Activated CD4-positive, alpha-beta memory T cell treated with anti-CD3 and anti-CD28 coated beads, Interleukin-2, amount 10 ng/mL, durations not matched to agents 7 days and 5 days (primary cell): ENCODE results near the gene FSTL4. TPM values are rescaled to one million over a fixed set of nuclear protein-coding genes. Genes with fewer than 3 reads are reported as not detected.

Experiments used
- CTCF ChIA-PET: fragments of 350-600 bp; sonication (Branson Sonifier 250); formaldehyde crosslinking; loops from one replicate; lab custom pipeline; 2021; ENCODE audit warnings: antibody characterized with exemption, inconsistent platforms; lab: Charles Lee
- POLR2A ChIA-PET: fragments of 350-600 bp; sonication (Branson Sonifier 250); formaldehyde crosslinking; loops from one replicate; lab custom pipeline; 2021; ENCODE audit warnings: antibody characterized with exemption; lab: Charles Lee
- DNase-seq: peaks from one replicate; pipeline ENCODE4 v3.0.0-alpha.2; 2020
- H3K27ac Mint-ChIP-seq: one replicate; pipeline ENCODE4 v1.8.0; 2021; ENCODE audit warnings: mild to moderate bottlenecking, mixed read lengths
- H3K27me3 Mint-ChIP-seq: one replicate; pipeline ENCODE4 v1.8.0; 2021; ENCODE audit warnings: mixed read lengths
- H3K36me3 Mint-ChIP-seq: one replicate; pipeline ENCODE4 v1.8.0; 2021; ENCODE audit warnings: low read depth, mixed read lengths
- H3K4me1 Mint-ChIP-seq: one replicate; pipeline ENCODE4 v1.8.0; 2021; ENCODE audit warnings: mixed read lengths
- H3K4me3 Mint-ChIP-seq: one replicate; pipeline ENCODE4 v1.8.0; 2021; ENCODE audit warnings: mild to moderate bottlenecking, mixed read lengths
- H3K9me3 Mint-ChIP-seq: one replicate; pipeline ENCODE4 v1.8.0; 2021; ENCODE audit warnings: mixed read lengths
- total RNA-seq, 2 experiments: library from RNA; stranded (reverse); gene quantifications; one replicate each; pipeline ENCODE4 v1.2.3, GENCODE V29; 2021

The FSTL4 gene
- total RNA-seq, 2 experiments from 2014 or later: not detected

DNA sequence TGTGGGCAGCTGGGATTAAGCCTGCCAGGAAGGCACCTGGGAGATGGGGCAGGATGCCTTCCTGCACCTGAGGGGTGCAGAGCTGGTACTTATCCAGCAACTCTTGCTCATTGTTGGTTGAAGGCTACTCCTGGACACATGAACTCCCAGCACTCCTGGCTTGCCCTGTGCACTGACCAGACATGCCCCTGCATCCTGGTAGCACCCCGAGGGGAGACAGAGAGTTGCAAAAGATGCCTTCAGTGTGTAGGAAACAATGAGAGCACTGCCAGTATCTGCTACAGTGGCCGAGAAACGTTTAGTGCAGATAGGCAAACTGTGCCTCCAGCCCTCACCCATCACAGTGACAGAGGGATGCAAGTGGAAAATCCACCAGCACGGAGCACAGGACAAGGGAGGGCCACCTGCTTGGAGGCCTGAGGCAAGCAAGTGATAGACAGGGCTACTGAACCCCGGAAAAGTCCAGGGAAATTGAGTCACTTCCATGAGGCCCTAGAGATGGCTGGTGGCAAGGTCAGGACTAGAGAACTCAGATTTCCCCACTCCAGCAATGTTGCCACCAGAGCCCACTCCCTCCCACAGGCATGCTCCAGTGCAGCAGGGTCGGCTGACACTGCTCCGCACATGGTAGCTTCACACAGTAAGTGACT, 171.1 kb downstream of the FSTL4 start:
- ChIA-PET POLR2A (no interaction called here), CTCF (no interaction called here)
- H3K9me3 Mint-ChIP-seq: no peaks in the 10 kb centered on the region
- H3K27me3 Mint-ChIP-seq: peaks cover 10% of the 10 kb centered on the region
- no peaks in the 10 kb centered on the region for H3K36me3 Mint-ChIP-seq
- H3K4me1 Mint-ChIP-seq: no peaks in the 10 kb centered on the region
- H3K27ac Mint-ChIP-seq: no peak overlapping the region
- DNase-seq: no peak
- no peak overlapping the region for H3K4me3 Mint-ChIP-seq

DNA sequence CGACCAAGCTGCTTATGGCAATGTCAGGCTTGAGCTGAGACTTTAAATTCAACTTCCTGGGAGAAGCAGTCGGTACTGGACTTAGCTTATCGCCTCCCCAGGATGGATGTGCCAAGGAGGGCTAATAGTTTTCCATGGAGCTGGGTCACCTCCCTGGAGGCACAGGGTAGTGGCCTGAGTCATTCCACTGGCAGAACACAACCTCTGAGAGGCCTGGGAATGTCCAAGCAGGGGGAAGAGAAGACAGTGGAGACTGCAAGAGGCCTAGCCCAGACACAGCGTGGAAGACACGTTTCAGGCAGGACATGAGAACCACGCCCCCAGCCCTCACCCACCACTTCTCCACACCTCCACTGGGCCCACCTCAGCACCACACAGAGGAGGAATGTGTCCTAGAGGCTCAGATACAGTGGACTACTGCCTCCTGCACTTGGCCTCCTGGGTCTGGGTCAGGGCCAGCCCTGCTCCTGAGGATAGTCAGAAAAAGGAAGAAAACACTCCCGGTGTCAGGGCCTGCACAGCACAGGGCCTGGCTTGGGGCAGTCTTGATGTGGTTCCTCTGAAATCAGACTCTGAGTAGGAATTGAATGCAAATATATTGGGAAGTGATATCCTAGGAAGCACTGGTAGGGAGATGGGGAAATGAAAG, 171.8 kb downstream of the FSTL4 start:
- Mint-ChIP-seq H3K4me1 (no peaks in the 10 kb centered on the region), H3K9me3 (no peaks in the 10 kb centered on the region), H3K27me3 (peaks cover 15% of the 10 kb centered on the region), H3K27ac (no peak overlapping the region), H3K4me3 (no peak overlapping the region), H3K36me3 (no peaks in the 10 kb centered on the region)
- DNase-seq: no peak
- CTCF ChIA-PET: no interaction called here
- POLR2A ChIA-PET: no interaction called here

DNA sequence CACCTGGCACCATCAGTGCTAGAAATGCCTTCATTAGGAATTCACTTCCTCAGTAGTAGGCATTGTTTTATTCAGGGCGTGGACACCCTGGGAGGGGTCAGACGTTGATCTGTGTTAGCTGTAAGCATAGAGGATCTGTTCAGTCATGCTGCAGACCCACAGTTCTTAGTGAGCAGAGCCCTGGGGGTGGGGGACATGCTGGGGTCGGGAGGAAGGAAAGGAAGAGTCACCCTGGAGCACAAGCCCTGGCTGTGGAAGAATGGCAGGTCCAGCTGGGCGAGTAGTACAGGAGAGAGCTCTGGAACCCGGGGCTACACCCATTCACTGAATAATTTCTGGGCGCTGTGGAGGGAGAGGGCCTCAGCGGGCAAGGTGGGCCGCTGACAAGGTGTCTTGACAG, 172.5 kb downstream of the FSTL4 start:
- POLR2A ChIA-PET: no interaction called here
- no peak overlapping the region for H3K27ac Mint-ChIP-seq
- no peak for DNase-seq
- H3K4me1 Mint-ChIP-seq: no peaks in the 10 kb centered on the region
- H3K36me3 Mint-ChIP-seq: no peaks in the 10 kb centered on the region
- no peak overlapping the region for H3K4me3 Mint-ChIP-seq
- CTCF ChIA-PET: interaction anchor here (1.4 kb wide), 1 partner anchor 14 kb away, joined by 3 read pairs; no protein-coding TSS in a partner anchor
- H3K9me3 Mint-ChIP-seq: no peaks in the 10 kb centered on the region
- peaks cover 19% of the 10 kb centered on the region for H3K27me3 Mint-ChIP-seq

DNA sequence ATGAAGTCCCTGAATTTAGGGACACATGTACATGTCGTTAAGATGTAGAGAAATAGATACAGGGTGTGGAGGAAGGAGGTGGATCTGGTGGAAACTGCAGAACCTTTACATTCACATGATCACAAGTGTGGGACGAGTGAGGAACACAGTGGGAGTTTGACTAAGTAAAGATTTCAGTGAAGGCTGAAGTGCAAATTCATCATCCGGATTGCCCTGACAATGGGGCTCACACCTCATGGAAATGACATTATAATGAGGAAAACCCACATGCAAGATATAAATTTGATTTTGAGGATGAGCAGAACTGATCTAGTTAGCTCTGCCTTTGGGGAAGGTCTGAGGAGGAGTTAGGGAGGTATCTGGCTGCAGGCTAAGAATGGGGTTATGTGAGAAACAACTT, 173.9 kb downstream of the FSTL4 start:
- Mint-ChIP-seq H3K36me3 (no peaks in the 10 kb centered on the region), H3K27ac (no peak overlapping the region), H3K27me3 (peaks cover 27% of the 10 kb centered on the region), H3K4me1 (no peaks in the 10 kb centered on the region), H3K9me3 (no peaks in the 10 kb centered on the region), H3K4me3 (no peak overlapping the region)
- DNase-seq: no peak
- ChIA-PET POLR2A (no interaction called here), CTCF (interaction anchor here (1.4 kb wide), 1 partner anchor 13 kb away, joined by 3 read pairs; no protein-coding TSS in a partner anchor)

DNA sequence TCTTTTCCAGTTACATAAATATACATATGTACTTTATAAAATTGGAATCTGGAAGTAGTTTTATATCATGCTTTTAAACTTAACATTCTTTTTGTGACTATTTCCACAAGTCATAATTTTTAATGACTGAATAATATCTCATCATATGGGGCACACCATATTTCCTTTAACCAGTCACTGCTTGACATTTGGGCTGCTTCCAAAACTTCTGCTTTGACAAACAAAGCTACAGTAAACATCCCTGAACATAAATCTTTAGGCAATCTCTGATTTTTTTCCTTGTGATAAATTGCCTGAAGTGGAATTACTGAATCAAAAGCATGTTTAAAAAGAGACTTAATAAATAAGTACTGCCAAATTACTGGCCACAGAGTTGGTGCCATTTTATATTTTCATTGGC, 178.0 kb downstream of the FSTL4 start:
- H3K27me3 Mint-ChIP-seq: peaks cover 33% of the 10 kb centered on the region
- H3K36me3 Mint-ChIP-seq: no peaks in the 10 kb centered on the region
- no peaks in the 10 kb centered on the region for H3K9me3 Mint-ChIP-seq
- CTCF ChIA-PET: interaction anchor here (1.1 kb wide), 1 partner anchor 10 kb away, joined by 4 read pairs; no protein-coding TSS in a partner anchor
- no peak overlapping the region for H3K4me3 Mint-ChIP-seq
- no peak overlapping the region for H3K27ac Mint-ChIP-seq
- no peak for DNase-seq
- no peaks in the 10 kb centered on the region for H3K4me1 Mint-ChIP-seq
- POLR2A ChIA-PET: no interaction called here

DNA sequence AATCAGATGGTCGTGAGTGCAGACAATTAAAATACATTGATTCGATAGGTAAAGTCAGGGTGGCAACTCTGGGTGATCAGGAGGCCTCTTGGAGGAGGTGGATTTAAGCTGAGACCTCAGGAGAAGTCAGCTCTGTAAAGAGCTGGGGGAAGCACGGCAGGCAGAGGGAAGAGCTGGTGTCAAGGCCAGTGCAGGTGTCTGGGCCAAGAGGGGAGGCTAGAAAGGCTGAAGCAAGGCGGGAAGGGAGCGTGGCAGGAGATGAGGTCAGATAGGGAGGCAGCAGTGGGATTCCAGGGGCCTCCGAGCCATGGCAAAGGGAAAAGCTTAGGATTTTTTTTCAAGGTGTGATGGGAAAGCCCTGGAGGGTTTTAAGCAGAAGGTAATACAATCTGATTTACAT, 178.7 kb downstream of the FSTL4 start:
- no peak for DNase-seq
- no peaks in the 10 kb centered on the region for H3K9me3 Mint-ChIP-seq
- H3K27me3 Mint-ChIP-seq: peaks cover 33% of the 10 kb centered on the region
- no peak overlapping the region for H3K27ac Mint-ChIP-seq
- no peaks in the 10 kb centered on the region for H3K36me3 Mint-ChIP-seq
- ChIA-PET POLR2A (no interaction called here), CTCF (interaction anchor here (1.8 kb wide), 1 partner anchor 10 kb away, joined by 13 read pairs; no protein-coding TSS in a partner anchor)
- H3K4me1 Mint-ChIP-seq: no peaks in the 10 kb centered on the region
- no peak overlapping the region for H3K4me3 Mint-ChIP-seq

DNA sequence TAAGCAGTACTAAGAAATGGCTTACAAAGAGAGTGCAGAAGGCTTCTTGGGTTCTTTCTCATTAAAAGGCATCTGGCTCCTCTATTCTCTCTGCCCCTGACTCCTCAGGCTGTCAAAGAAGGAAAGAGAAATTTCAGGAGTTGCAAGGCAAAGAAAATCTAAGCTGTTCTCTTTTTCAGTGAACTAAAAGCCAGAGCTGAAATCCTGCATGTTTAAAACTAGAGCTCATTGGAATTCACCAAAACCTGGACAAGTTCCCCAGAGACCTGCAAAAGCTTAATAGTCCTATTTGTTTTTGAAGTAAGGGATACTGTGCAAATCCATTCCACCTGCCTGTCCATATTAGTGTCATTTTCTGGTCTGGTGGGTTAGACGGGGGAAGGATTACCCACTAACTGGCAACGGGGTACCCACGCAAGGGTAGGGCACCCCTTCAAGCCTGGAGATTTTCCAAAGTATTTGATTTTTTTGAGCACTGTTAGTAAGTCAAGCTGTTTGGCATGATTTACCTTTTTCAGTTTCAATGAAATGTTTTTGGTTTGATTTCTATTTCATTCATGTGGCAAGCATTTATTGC, 179.3 kb downstream of the FSTL4 start:
- no peak for DNase-seq
- no peaks in the 10 kb centered on the region for H3K4me1 Mint-ChIP-seq
- ChIA-PET CTCF (interaction anchor here (0.6 to 1.8 kb wide), 2 partner anchors 10 to 865 kb away, joined by 3 to 13 read pairs; no protein-coding TSS in a partner anchor), POLR2A (no interaction called here)
- peaks cover 28% of the 10 kb centered on the region for H3K27me3 Mint-ChIP-seq
- H3K27ac Mint-ChIP-seq: no peak overlapping the region
- H3K4me3 Mint-ChIP-seq: no peak overlapping the region
- H3K36me3 Mint-ChIP-seq: no peaks in the 10 kb centered on the region
- no peaks in the 10 kb centered on the region for H3K9me3 Mint-ChIP-seq

DNA sequence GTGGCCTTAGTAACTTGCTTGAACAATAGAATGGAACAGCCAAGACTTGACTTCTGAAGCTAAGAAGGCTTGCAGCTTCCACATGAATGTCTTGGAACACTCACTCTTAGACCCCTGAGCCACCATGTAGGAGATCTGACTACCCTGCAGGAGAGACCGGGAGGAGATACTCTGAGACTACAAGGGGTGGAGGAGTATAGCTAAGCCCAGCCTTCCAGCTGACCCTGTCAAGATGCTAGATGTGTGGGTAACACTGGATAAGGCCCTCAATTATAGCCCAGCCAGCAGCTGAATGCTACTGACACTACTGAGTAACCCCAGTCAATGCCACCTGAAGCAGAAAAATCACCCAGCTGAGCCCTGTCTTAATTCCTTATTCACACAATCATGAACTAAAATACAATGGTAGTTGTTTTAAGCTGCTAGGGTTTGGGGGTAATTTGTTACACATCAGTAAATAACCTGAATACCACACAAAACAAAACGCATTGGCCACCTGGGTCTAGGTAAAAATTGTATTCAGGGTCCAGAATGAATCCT, 180.9 kb downstream of the FSTL4 start:
- H3K27me3 Mint-ChIP-seq: peaks cover 23% of the 10 kb centered on the region
- CTCF ChIA-PET: no interaction called here
- no peaks in the 10 kb centered on the region for H3K36me3 Mint-ChIP-seq
- POLR2A ChIA-PET: no interaction called here
- H3K9me3 Mint-ChIP-seq: no peaks in the 10 kb centered on the region
- no peak for DNase-seq
- H3K4me3 Mint-ChIP-seq: no peak overlapping the region
- no peaks in the 10 kb centered on the region for H3K4me1 Mint-ChIP-seq
- no peak overlapping the region for H3K27ac Mint-ChIP-seq

DNA sequence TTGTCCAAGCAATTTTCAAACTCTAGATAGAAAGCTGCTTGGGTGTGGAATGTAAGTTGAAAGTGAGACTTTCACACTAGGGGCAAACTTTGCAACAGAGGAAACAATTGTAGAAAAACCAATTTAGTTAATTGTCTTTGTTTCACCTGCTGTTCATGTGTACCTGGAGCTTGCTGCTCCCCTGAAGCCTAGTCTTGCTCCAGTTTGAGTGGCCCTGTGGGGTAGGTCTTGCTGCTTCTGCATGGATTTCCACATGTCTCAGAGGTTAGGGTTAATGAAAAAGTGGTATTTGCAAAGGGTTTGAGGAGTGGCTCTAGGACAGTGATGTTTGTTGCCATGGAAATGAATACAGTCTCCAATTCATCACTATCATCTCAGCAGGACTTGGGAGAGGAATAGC, 182.2 kb downstream of the FSTL4 start:
- no peak for DNase-seq
- H3K27ac Mint-ChIP-seq: no peak overlapping the region
- CTCF ChIA-PET: no interaction called here
- peaks cover 16% of the 10 kb centered on the region for H3K27me3 Mint-ChIP-seq
- no peaks in the 10 kb centered on the region for H3K9me3 Mint-ChIP-seq
- POLR2A ChIA-PET: no interaction called here
- H3K36me3 Mint-ChIP-seq: no peaks in the 10 kb centered on the region
- H3K4me1 Mint-ChIP-seq: no peaks in the 10 kb centered on the region
- no peak overlapping the region for H3K4me3 Mint-ChIP-seq

DNA sequence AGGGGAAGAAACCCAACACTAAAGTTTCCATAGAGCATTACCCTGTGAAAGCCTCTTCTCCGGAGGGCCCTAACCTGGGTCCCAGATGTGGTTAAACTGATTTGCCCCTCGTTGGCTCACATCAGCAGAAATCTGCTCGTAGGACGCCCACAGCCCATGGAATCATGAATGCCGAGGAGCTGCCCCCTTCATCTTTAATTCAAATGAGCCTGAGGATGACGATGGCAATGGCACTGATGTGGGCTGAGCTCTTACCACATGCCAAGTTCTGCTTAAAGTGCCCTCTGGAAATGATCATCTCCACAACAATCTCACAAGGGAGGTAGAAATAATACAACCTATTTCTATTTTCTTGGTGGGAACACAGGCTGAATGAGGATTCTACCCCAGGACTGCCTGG, 183.3 kb downstream of the FSTL4 start:
- DNase-seq: no peak
- Mint-ChIP-seq H3K4me3 (no peak overlapping the region), H3K27me3 (peaks cover 11% of the 10 kb centered on the region), H3K36me3 (no peaks in the 10 kb centered on the region), H3K27ac (no peak overlapping the region), H3K9me3 (no peaks in the 10 kb centered on the region), H3K4me1 (peaks cover 2% of the 10 kb centered on the region)
- ChIA-PET CTCF (no interaction called here), POLR2A (no interaction called here)

DNA sequence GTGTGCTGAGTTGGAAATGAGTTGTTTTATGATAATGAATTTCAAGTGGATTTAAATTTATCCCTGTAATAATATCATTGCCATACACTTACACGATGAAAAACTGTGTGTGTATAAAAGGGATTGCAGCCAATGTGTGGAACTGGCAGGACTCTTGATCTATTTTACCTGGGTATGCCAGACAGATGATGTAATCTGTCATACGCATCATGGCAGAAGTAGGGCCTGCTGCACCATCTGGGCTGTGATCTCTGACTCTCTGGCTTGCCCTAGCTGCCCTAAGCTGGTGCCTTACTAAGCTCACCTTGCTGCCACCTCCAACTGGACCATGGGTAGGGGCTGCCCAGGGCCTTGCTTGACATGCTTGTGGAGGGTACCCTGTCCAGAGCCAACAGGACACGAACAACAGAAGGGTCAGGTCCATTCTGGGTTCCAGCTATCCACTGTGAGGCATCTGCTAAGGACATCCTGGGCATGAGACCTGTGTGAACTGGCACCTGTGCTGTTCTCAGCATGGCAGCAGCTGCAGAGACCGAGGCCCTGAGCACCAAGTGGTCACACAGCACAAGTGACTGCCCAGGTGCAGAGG, 184.2 kb downstream of the FSTL4 start:
- Mint-ChIP-seq H3K4me1 (peaks cover 8% of the 10 kb centered on the region), H3K9me3 (no peaks in the 10 kb centered on the region), H3K27ac (no peak overlapping the region), H3K4me3 (no peak overlapping the region), H3K36me3 (no peaks in the 10 kb centered on the region), H3K27me3 (peaks cover 6% of the 10 kb centered on the region)
- ChIA-PET POLR2A (no interaction called here), CTCF (interaction anchor here (0.6 kb wide), 1 partner anchor 290 kb away, joined by 4 read pairs; no protein-coding TSS in a partner anchor)
- no peak for DNase-seq

DNA sequence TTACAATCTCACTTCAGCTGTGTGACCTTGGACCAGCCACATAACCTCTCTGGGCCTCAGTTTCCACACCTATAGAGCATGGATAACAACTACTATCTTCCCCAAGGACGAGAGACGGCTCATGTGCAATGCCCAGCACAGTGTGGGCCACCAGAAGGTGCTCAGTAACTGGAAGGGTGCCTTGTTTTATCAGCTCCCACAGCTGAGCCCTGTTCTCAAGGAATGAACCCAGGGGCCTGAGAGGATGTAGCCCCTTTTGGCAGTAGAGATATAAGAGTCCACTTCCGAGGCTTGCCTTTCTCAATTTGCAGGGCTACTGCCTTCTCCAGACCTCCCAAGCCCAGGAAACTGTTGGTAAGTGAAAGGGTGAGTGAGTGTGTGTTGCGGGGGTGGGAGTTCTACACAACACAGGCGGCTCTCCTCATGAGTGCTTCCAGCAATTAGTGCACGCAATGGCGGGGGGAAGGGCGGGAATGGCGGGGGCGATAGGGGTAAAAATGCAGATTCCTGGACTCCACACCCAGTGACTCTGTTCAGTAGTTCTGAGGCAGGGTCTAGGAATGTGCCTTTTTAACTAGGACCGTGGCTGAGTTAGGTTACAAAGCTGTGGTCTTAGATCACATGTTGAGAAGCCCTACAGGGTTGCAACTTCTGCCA, 185.1 kb downstream of the FSTL4 start:
- H3K4me1 Mint-ChIP-seq: peaks cover 8% of the 10 kb centered on the region
- ChIA-PET POLR2A (no interaction called here), CTCF (interaction anchor here (1.3 kb wide), 2 partner anchors 9 to 20 kb away, joined by 3 to 4 read pairs; no protein-coding TSS in a partner anchor)
- H3K27ac Mint-ChIP-seq: no peak overlapping the region
- H3K9me3 Mint-ChIP-seq: no peaks in the 10 kb centered on the region
- H3K27me3 Mint-ChIP-seq: peaks cover 9% of the 10 kb centered on the region
- no peak for DNase-seq
- no peaks in the 10 kb centered on the region for H3K36me3 Mint-ChIP-seq
- no peak overlapping the region for H3K4me3 Mint-ChIP-seq
